Fibroblast of the aortic adventitia (primary cell): ENCODE data around the gene CHST7. TPM values are rescaled to one million over a fixed set of nuclear protein-coding genes. Genes with fewer than 3 reads are reported as not detected.
A peak's percentile ranks its signal among the peaks of the same experiment; 100 is the strongest.

ENCODE experiments used
- DNase-seq: peaks from one replicate; pipeline ENCODE4 v3.0.0-alpha.2; 2010; ENCODE audit warnings: low read depth
- H3K4me3 ChIP-seq: 2 replicates; pipeline ENCODE4 v1.5.1; 2011; ENCODE audit warnings: low read depth, mild to moderate bottlenecking, control low read depth, low read length, moderate library complexity
- total RNA-seq: library from RNA; depleted of rRNA; stranded (reverse); fragments of >200 nt; gene quantifications from 2 replicates; pipeline ENCODE4 v1.2.3, GENCODE V29; 2012; ENCODE audit warnings: low replicate concordance
- TF ChIP-seq, protein P1 (sequence below): IDR thresholded peaks from 2 replicates; pipeline ENCODE4 v1.5.1; 2011; ENCODE audit warnings: mild to moderate bottlenecking, low read length, control low read depth, inconsistent platforms; ENCODE audit not compliant: insufficient read depth

The CHST7 gene
- total RNA-seq, 1 donor = 6.0 TPM

DNA sequence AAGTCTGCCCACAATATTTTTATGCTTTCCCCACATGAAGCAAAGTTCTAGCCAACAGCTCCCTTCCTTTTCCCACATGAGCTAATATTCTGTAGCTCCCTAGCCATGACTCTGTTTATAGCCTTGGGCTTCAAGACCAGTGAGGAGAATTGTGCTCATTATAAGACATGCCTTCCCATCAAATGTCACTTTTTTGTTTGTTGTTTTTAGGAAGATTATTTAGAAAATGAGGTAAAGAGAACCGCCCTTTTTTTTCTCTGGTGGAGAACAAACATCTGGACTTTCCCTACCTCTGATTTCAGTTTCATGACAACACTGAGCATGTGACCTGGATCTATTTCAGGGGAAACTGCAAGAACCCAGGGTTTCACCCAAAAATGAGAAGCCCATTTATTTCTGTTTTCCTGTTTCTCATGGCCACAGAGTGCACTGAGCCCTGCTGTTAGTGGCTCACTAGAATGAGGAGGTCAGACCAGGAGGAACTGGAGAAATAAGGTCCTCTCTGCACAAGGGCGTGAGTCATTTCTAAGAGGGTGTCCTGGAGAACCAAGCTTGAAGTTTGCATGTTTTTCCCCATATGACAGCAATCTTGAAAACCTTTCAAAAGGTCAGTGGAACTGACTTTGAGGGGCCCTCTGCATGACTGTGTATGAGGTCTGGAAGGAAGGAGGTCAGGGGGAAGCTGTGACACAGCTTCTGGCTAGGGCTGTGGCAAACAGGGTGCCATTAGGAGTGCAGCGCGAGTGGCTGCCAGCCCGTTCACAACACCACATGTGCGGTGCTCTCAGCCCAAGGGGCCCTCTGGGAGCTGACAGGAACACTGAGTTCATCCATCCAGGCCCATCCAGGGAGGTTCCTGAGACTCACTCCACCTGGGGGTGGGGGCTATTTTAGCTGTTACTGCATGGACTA is 55.2 kb downstream of the CHST7 start:
- peak; percentile 71 for DNase-seq
- TF ChIP-seq, protein P1, sequence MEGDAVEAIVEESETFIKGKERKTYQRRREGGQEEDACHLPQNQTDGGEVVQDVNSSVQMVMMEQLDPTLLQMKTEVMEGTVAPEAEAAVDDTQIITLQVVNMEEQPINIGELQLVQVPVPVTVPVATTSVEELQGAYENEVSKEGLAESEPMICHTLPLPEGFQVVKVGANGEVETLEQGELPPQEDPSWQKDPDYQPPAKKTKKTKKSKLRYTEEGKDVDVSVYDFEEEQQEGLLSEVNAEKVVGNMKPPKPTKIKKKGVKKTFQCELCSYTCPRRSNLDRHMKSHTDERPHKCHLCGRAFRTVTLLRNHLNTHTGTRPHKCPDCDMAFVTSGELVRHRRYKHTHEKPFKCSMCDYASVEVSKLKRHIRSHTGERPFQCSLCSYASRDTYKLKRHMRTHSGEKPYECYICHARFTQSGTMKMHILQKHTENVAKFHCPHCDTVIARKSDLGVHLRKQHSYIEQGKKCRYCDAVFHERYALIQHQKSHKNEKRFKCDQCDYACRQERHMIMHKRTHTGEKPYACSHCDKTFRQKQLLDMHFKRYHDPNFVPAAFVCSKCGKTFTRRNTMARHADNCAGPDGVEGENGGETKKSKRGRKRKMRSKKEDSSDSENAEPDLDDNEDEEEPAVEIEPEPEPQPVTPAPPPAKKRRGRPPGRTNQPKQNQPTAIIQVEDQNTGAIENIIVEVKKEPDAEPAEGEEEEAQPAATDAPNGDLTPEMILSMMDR = no peak
- no peak overlapping the region for H3K4me3 ChIP-seq

DNA sequence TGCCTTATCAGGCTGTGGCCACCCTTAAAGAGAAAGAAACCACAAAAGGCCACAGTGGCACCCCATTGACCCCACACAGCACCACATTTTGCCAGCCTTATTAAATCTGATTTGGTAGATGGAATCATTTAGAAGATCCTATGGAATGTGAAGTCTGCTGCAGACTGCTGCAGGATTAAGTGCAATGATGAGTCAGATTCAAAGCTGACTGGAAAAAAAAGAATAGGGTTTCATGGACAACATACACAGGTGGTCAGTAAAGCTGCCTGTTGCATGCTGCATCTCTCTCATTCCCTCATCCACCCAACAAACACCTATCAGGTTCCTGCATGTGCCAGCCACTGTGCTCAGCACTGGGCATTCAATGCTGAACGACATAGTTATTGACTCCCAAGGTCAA is 56.6 kb downstream of the CHST7 start:
- peak; percentile 31 for DNase-seq
- TF ChIP-seq, protein P1 = no peak
- no peak overlapping the region for H3K4me3 ChIP-seq

DNA sequence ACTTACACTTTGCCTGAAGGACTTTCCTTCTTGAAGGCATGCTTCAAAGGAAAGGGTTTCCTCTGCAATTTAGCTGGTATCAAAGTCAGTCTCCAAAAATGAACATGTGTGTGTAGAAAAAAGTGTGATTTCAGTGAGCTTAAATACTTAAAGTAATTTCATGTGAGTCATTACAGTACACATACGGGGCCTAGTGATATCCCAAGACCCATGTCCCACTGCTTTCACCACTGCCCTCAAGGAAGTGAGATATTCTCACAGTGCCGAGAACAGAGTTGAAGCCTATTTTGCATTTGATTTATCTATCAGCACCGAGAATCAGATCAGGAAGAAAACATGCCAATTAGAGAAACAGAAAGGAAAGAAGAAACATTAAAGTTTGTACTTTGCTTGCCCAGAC is 61.0 kb downstream of the CHST7 start:
- DNase-seq = no peak
- TF ChIP-seq, protein P1 = no peak
- no peak overlapping the region for H3K4me3 ChIP-seq

DNA sequence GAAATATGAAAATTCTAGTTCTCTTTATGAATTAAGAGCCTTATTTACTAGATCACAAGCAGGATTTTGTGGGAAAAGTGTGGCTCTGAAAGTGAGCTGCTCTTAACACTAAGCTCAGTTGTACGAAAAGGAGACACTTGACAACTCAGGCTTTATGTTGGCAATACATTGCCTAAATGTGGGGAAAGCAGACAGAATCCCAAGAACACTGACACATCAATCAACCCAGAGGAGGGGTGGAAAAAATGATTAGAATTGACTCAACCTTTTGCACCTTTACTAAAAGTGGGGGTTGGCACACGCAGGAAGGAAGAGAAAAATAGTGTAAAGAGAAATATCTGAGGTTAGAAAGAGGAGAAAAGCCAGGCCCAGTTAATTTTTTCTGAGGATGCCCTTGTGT is 61.6 kb downstream of the CHST7 start:
- DNase-seq = no peak
- no peak overlapping the region for H3K4me3 ChIP-seq
- TF ChIP-seq, protein P1 = no peak

DNA sequence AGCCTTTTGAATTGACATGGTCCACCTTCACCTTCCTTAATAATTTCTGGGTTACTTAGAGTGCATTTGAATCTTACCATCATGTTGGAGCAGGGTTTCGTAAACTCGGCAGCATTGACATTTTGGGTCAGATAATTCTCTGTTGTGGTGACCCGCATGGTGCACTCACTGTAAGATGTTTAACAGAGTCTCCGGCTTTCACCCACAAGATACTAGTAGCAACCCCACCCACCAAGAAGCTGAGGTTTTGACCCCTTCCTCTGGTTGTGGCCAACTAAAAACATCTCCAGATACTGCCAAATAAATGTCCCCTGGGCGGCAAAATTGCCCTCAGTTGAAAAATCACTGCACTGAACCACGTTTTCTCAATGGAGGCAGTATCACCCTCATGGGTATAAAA is 62.7 kb downstream of the CHST7 start:
- TF ChIP-seq, protein P1 = no peak
- no peak for DNase-seq
- no peak overlapping the region for H3K4me3 ChIP-seq

DNA sequence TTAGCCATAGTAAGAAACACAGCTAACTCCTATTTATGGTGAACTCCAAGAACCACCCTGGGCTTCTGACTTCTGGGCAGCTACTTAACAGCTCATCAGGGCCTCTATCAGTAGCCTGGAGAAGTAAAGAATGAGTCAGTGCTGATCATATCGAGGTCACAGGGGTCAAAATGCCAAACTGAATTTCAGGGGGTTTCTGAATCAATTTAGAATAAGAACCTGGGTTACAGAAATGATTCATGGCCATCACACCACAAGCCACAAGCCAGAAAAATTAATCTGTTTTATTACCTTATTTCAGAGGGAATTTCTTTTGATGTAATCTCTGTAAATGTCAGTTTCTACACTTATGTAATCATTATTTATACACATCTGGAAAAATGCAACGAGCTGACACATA is 64.4 kb downstream of the CHST7 start:
- no peak for DNase-seq
- TF ChIP-seq, protein P1 = no peak

More for the DNA sequence above, 64.4 kb downstream of the CHST7 start:
- no peak overlapping the region for H3K4me3 ChIP-seq
